Activated CD4-positive, alpha-beta T cell treated with anti-CD3 and anti-CD28 coated beads for 4 hours (primary cell): Measurements from ENCODE around the gene BANP.
"Not testable (repeated sequence)": the region's sequence is repeated elsewhere in the genome, so short reads cannot be mapped to it uniquely, and the experiment has no call there.

Experiments
- DNase-seq, 2 donors: peaks; one replicate each; pipeline ENCODE4 v3.0.0-alpha.2; 2020

BANP gene

GRCh38 chr16:88035292-88035691, 84.1 kb downstream of the BANP start:
- DNase-seq = no peak

- not testable (repeated sequence) for DNase-seq
Observed at GRCh38 chr16:88035884-88036639, 84.8 kb downstream of the BANP start.

- not testable (repeated sequence) for DNase-seq
Observed at GRCh38 chr16:88036640-88036996, 85.4 kb downstream of the BANP start.

- not testable (repeated sequence) for DNase-seq
Observed at GRCh38 chr16:88037359-88037758, 86.1 kb downstream of the BANP start.

- not testable (repeated sequence) for DNase-seq
Observed at GRCh38 chr16:88037876-88038525, 86.8 kb downstream of the BANP start.

GRCh38 chr16:88038526-88038908, 87.3 kb downstream of the BANP start:
- not testable (repeated sequence) for DNase-seq

GRCh38 chr16:88039591-88039990, 88.4 kb downstream of the BANP start:
- DNase-seq = no peak

- DNase-seq = not testable (repeated sequence)
Observed at GRCh38 chr16:88040196-88040876, 89.1 kb downstream of the BANP start.

GRCh38 chr16:88040877-88041244, 89.6 kb downstream of the BANP start:
- not testable (repeated sequence) for DNase-seq

GRCh38 chr16:88041506-88041905, 90.3 kb downstream of the BANP start:
- not testable (repeated sequence) for DNase-seq

GRCh38 chr16:88041986-88042562, 90.8 kb downstream of the BANP start:
- not testable (repeated sequence) for DNase-seq

- DNase-seq = not testable (repeated sequence)
Observed at GRCh38 chr16:88043208-88043910, 92.1 kb downstream of the BANP start.

GRCh38 chr16:88044121-88044581, 92.9 kb downstream of the BANP start:
- not testable (repeated sequence) for DNase-seq

GRCh38 chr16:88045361-88045760, 94.1 kb downstream of the BANP start:
- DNase-seq = not testable (repeated sequence)

GRCh38 chr16:88045820-88046303, 94.6 kb downstream of the BANP start:
- DNase-seq = no peak

GRCh38 chr16:88047462-88047861, 96.2 kb downstream of the BANP start:
- no peak for DNase-seq

GRCh38 chr16:88048985-88049384, 97.8 kb downstream of the BANP start:
- DNase-seq = no peak

GRCh38 chr16:88049561-88050545, 98.6 kb downstream of the BANP start:
- no peak for DNase-seq

GRCh38 chr16:88050952-88051660, 99.9 kb downstream of the BANP start:
- no peak for DNase-seq

GRCh38 chr16:88052661-88053060, 101.4 kb downstream of the BANP start:
- no peak for DNase-seq

- DNase-seq = not testable (repeated sequence)
Observed at GRCh38 chr16:88053479-88053878, 102.2 kb downstream of the BANP start.
